ENCODE results near the gene RAMP1.

DNA sequence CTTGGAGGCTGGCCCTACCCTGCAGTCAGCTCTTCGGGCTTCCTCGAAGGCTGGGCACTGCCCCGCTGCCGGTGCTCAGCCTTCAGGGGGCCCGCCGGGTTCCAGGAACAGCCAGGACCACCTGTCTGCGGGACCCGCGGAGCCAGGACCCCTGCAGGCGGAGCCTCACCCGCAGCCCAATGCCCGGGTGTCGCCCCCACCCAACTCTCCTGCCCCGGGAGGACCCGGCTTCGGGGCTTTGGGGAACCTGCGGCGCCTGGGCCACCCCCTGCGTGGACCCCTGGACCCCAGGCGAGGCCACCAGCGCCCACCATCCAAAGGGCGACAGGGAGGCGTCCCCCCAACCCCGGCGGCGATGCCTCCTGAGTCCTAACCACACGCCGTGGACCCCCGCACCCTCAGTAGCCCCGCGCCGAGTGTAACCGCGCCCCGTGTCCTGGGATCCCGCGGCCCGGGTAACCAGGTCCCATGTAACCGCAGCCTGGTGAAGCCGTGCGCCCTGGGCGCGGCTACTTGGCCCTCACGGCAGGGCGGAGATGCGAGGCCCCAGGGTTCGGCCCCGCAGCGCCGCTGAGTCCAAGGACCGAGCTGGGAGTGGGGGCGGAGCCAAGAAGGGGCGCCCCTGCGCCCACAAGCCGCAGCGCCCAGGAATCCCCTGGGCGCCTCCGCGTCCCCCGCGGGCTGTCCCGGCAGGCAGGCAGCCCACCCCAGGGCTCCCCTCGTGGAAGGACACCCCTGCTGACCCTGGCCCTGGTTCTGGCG is 96.4 kb downstream of the RAMP1 start:
- TF ChIP-seq EP300 (conservative IDR thresholded peaks at IDR 0.05; ENCODE audit: poor library complexity, severe bottlenecking), result no peak
- TF ChIP-seq, protein P1, sequence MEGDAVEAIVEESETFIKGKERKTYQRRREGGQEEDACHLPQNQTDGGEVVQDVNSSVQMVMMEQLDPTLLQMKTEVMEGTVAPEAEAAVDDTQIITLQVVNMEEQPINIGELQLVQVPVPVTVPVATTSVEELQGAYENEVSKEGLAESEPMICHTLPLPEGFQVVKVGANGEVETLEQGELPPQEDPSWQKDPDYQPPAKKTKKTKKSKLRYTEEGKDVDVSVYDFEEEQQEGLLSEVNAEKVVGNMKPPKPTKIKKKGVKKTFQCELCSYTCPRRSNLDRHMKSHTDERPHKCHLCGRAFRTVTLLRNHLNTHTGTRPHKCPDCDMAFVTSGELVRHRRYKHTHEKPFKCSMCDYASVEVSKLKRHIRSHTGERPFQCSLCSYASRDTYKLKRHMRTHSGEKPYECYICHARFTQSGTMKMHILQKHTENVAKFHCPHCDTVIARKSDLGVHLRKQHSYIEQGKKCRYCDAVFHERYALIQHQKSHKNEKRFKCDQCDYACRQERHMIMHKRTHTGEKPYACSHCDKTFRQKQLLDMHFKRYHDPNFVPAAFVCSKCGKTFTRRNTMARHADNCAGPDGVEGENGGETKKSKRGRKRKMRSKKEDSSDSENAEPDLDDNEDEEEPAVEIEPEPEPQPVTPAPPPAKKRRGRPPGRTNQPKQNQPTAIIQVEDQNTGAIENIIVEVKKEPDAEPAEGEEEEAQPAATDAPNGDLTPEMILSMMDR (IDR thresholded peaks at IDR 0.05; ENCODE audit: poor library complexity, severe bottlenecking), result no peak
- TF ChIP-seq EZH2 (IDR thresholded peaks at IDR 0.05; ENCODE audit: borderline replicate concordance, insufficient read depth, low read length, poor library complexity, severe bottlenecking), result no peak
- no peak for TF ChIP-seq POLR2AphosphoS5 (IDR thresholded peaks at IDR 0.05)
- no peak for TF ChIP-seq SMC3 (conservative IDR thresholded peaks at IDR 0.05; ENCODE audit: poor library complexity)
